Measurements from ENCODE around the gene TMEM52B.

TMEM52B gene

DNA sequence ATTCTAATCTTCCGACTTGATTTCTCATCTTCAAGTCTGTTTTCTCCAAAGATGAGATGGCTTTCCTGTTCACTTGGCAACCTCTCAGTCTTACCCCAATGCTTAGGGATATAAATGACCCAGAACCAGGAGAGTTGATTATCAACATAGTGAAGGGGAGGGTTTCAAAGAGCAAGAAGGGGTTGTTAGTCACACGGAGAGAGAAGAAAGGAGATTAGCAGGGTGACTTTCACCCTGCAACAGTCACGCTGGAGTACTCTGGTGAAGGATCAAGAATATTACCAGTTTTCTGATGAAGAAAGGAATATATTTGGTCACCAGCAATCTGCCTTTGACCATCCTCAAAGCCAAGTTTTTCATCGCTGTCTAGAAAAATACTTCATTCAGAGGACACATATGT, at the start of gene TMEM52B:
Gene TMEM52B, plus strand, starts transcription at position 212 of the 400 bp plus-strand sequence. CDS start 543 bp downstream, outside the sequence.
- TF ChIP-seq, protein P1, sequence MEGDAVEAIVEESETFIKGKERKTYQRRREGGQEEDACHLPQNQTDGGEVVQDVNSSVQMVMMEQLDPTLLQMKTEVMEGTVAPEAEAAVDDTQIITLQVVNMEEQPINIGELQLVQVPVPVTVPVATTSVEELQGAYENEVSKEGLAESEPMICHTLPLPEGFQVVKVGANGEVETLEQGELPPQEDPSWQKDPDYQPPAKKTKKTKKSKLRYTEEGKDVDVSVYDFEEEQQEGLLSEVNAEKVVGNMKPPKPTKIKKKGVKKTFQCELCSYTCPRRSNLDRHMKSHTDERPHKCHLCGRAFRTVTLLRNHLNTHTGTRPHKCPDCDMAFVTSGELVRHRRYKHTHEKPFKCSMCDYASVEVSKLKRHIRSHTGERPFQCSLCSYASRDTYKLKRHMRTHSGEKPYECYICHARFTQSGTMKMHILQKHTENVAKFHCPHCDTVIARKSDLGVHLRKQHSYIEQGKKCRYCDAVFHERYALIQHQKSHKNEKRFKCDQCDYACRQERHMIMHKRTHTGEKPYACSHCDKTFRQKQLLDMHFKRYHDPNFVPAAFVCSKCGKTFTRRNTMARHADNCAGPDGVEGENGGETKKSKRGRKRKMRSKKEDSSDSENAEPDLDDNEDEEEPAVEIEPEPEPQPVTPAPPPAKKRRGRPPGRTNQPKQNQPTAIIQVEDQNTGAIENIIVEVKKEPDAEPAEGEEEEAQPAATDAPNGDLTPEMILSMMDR (IDR thresholded peaks at IDR 0.05), result no peak

DNA sequence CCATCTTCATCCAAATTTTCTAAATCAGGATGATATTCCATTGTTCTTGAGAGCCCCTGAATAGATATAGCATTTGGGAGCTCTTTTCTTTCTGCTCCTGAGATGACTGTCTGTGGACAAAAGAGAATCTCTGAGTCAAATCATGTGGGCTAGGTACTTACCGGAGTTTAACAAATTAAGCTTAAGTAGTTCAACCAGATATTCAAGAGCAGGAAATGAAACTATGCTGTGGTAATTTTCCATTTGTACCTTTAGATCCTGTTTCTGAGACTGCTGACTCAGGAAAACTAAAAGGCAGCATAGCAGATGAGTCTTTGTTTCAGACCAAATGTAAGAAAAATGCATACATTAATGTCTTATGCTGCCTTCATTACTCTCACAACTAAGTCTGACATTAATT, 48.8 kb upstream of the TMEM52B start, which contains the start of gene CLEC7A:
Gene CLEC7A, minus strand, starts transcription at position 158 of the 400 bp plus-strand sequence. Its CDS starts 117 bp downstream, at position 41.
- TF ChIP-seq, protein P1 (IDR thresholded peaks at IDR 0.05), result no peak

DNA sequence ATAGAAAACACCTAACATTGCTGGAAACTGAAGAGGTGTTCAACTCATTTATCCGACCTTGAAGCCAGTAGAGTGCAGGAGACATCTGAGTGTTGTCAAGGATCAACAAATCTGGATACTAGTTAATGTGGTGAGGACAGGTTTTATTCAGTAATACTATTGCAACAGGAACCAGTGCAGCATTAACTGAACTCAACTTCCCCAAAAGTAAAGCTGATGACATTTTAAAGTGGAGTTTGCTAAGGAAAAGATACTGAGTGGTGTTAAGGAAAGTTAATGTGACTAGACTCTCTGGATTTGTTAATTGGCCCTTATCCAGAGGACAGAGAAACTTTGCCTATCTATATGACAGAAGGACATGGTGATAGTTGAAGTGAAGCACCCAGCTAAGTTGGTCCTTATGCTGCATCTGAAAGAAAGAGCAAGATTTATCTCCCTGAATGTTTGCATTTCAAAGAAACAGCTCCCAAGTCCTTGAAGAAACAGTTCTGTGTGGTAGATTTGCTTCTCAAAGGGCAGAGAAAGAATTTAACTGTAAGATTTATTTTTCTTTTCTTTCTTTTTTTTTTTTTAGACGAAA, 47.6 kb upstream of the TMEM52B start:
- TF ChIP-seq, protein P1 (IDR thresholded peaks at IDR 0.05), result no peak

DNA sequence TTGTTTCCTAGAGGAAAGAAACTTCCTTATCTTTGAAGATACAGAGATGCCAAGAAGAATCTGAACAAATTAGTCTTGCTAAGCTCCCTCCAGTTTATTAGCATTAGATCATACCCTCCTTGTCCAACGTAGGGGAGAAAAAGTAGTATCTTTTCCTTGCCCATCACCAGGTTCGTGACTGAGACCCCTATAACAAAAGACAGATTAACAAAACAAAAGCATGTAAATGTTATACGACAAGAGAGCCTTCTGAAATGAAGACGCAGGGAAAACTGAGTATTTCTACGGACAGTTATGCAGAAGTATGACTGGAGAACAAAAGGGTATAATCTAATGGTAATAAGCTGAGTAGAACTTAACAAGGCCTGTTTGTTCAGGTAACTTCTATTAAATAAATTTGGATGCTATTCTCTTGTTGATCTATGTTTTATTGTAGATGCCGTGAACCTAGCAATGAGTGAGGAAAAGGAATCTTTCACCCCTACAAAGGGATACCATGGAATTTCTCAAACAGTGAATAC, 45.9 kb upstream of the TMEM52B start:
- TF ChIP-seq, protein P1 (IDR thresholded peaks at IDR 0.05), result no peak

DNA sequence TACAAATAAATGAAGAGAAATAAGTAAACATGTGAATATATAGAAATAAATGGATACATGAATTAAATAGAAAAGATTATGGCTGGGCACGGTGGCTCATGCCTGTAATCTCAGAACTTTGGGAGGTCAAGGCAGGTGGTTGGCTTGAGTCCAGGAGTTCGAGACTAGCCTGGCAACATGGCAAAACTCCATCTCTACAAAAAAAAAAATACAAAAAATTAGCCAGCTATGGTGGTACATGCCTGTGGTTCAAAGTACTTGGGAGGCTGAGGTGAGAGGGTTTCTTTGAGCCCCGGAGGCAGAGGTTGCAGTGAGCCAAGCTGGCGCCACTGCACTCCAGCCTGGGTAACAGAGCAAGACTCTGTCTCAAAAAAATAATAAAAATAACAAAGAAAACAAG, 43.7 kb upstream of the TMEM52B start:
- TF ChIP-seq, protein P1 (IDR thresholded peaks at IDR 0.05), result no peak

DNA sequence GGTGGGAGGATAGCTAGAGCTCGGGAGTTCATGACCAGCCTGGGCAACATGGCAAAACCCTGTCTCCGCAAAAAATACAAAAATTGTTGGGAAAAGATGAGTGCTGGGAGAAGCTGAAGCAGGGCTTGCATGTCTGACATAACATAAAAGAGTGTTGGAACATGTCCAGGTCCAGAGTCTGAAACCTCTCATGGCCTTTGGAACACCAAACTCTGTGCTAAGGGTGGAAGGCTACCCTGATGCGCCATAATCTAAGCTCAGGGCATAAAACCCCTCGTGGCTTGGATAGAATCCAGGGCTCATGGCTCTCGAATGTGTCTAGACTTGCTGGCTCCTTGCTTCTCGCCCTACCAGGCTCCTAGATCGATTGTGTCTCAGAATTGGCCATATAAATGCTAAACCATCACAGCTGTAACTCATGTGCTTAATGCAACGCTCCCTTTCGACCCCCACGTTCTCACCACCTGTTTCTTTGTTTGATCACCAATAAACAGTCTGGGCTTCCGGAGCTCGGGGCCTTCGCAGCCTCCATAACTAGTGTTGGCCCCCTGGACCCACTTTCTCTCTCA, 42.1 kb upstream of the TMEM52B start:
- TF ChIP-seq, protein P1 (IDR thresholded peaks at IDR 0.05), result no peak

DNA sequence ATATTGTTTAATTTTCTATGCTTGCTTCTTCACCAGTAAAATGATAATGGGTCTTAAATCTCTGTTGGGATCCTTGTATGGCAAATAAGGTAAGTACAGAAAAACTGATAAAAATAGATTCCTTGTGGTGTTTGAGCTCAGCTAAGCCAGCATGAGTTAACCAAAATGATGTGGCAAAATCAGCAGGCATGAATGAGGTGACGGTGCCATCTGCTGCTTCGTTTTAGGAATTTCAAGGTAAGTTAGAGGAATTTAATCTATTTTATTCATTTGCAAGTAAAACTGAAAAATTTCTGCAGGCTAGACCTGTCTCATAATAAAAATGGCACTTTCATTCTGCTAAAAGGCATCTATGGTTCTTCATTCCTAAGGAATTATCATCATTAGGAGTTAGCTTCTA, 38.8 kb upstream of the TMEM52B start:
- TF ChIP-seq, protein P1 (IDR thresholded peaks at IDR 0.05), result peak; percentile 55; the same call in 1 of the 2 replicates

All from LNCAP (cell line).